ENCODE results near the gene BTK.
"Not testable (repeated sequence)": the region's sequence is repeated elsewhere in the genome, so short reads cannot be mapped to it uniquely, and the experiment has no call there.

The BTK gene

DNA sequence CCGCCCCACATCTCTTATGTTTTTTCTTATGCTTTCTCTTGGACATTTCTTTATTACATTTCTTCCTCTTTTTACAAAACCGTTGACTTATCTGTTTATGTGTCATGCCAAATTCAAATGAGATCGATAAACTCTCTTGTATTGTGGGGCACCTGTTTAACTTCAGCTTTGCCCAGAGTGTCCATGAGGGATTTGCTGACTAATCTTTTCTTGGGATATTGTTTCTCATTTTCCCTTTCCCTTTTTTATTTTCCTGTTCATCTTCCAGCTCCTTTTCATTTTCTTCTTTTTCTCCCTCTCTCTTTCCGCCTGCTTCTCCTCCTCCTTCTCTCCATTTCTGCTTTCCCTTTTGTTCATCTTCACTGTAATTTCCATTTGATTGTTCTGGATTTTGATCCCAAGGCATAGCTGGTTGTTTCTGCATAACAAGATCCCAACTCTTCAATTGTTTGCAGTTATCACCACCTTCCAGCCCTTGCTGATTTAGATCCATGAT, 48.2 kb downstream of the BTK start:
- TF ChIP-seq POLR2AphosphoS5 (IDR thresholded peaks at IDR 0.05; ENCODE audit: low read depth): no peak
- no peak for TF ChIP-seq SPI1 (IDR thresholded peaks at IDR 0.05; ENCODE audit: borderline replicate concordance, low read depth)
- TF ChIP-seq, protein P1, sequence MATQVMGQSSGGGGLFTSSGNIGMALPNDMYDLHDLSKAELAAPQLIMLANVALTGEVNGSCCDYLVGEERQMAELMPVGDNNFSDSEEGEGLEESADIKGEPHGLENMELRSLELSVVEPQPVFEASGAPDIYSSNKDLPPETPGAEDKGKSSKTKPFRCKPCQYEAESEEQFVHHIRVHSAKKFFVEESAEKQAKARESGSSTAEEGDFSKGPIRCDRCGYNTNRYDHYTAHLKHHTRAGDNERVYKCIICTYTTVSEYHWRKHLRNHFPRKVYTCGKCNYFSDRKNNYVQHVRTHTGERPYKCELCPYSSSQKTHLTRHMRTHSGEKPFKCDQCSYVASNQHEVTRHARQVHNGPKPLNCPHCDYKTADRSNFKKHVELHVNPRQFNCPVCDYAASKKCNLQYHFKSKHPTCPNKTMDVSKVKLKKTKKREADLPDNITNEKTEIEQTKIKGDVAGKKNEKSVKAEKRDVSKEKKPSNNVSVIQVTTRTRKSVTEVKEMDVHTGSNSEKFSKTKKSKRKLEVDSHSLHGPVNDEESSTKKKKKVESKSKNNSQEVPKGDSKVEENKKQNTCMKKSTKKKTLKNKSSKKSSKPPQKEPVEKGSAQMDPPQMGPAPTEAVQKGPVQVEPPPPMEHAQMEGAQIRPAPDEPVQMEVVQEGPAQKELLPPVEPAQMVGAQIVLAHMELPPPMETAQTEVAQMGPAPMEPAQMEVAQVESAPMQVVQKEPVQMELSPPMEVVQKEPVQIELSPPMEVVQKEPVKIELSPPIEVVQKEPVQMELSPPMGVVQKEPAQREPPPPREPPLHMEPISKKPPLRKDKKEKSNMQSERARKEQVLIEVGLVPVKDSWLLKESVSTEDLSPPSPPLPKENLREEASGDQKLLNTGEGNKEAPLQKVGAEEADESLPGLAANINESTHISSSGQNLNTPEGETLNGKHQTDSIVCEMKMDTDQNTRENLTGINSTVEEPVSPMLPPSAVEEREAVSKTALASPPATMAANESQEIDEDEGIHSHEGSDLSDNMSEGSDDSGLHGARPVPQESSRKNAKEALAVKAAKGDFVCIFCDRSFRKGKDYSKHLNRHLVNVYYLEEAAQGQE (IDR thresholded peaks at IDR 0.05; ENCODE audit: insufficient replicate concordance, low read depth): no peak
- TF ChIP-seq CTCF (IDR thresholded peaks at IDR 0.05; ENCODE audit: insufficient read depth, low read length): no peak
- TF ChIP-seq GABPA (IDR thresholded peaks at IDR 0.05; ENCODE audit: low read depth): no peak
- no peak for DNase-seq (ENCODE audit: low read depth in 1 of 2, low spot score in 1 of 2)
- no peaks in the 10 kb centered on the region for H3K27me3 ChIP-seq (ENCODE audit: insufficient read depth, poor library complexity, severe bottlenecking)
- no peak overlapping the region for H3K27ac ChIP-seq (replicated peaks)
- H3K4me3 ChIP-seq (replicated peaks; ENCODE audit: insufficient read depth, low read length): no peak overlapping the region

- not testable (repeated sequence) for H3K4me3 ChIP-seq (replicated peaks; ENCODE audit: insufficient read depth, low read length); DNase-seq (ENCODE audit: low read depth in 1 of 2, low spot score in 1 of 2); H3K27ac ChIP-seq (replicated peaks); H3K27me3 ChIP-seq (ENCODE audit: insufficient read depth, poor library complexity, severe bottlenecking)
Measured at GRCh38 chrX:101334310-101334709, 51.7 kb downstream of the BTK start.

DNA sequence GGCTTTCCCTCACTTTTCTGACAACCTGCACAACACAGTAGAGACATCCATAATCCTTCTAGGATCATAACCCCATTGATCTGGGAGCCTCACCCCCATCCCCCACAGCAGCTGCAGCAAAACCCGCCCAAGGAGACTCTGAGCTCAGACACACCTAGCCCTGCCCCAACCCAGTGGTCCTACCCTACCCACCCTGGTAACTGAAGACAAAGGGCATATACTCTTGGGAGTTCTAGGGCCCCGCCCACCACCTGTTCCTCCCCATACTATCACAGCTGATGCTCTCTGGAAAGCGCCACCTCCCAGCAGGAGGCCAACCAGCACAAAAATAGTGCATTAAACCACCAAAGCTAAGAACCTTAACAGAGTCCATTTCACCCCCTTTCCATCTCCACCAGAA, 59.4 kb downstream of the BTK start:
- H3K4me3 ChIP-seq (replicated peaks; ENCODE audit: insufficient read depth, low read length); DNase-seq (ENCODE audit: low read depth in 1 of 2, low spot score in 1 of 2); H3K27ac ChIP-seq (replicated peaks); H3K27me3 ChIP-seq (ENCODE audit: insufficient read depth, poor library complexity, severe bottlenecking): not testable (repeated sequence)

- TF ChIP-seq CTCF (IDR thresholded peaks at IDR 0.05; ENCODE audit: insufficient read depth, low read length): no peak
- TF ChIP-seq GABPA (IDR thresholded peaks at IDR 0.05; ENCODE audit: low read depth): no peak
- TF ChIP-seq POLR2AphosphoS5 (IDR thresholded peaks at IDR 0.05; ENCODE audit: low read depth): no peak
- no peak for TF ChIP-seq SPI1 (IDR thresholded peaks at IDR 0.05; ENCODE audit: borderline replicate concordance, low read depth)
- TF ChIP-seq, protein P1 (IDR thresholded peaks at IDR 0.05; ENCODE audit: insufficient replicate concordance, low read depth): no peak
- Histone ChIP-seq H3K27me3 (ENCODE audit: insufficient read depth, poor library complexity, severe bottlenecking) (no peaks in the 10 kb centered on the region), H3K27ac (replicated peaks) (no peak overlapping the region), H3K4me3 (replicated peaks; ENCODE audit: insufficient read depth, low read length) (no peak overlapping the region)
- DNase-seq (ENCODE audit: low read depth in 1 of 2, low spot score in 1 of 2): no peak
Measured at GRCh38 chrX:101303790-101304189, 82.2 kb downstream of the BTK start.
